Activated CD8-positive, alpha-beta memory T cell treated with anti-CD3 and anti-CD28 coated beads, Interleukin-2, amount 50 U/mL, for 1 hour (primary cell): Measurements from ENCODE around the gene SLC34A3.
A peak's percentile ranks its signal among the peaks of the same experiment; 100 is the strongest.
"Not testable (repeated sequence)": the region's sequence is repeated elsewhere in the genome, so short reads cannot be mapped to it uniquely, and the experiment has no call there.

Source experiments
- DNase-seq: peaks from one replicate; pipeline ENCODE4 v3.0.0-alpha.2; 2020; ENCODE audit errors: extremely low read depth

SLC34A3 gene

GRCh38 chr9:137228968-137229896, 1.5 kb upstream of the SLC34A3 start:
- no peak for DNase-seq

DNA sequence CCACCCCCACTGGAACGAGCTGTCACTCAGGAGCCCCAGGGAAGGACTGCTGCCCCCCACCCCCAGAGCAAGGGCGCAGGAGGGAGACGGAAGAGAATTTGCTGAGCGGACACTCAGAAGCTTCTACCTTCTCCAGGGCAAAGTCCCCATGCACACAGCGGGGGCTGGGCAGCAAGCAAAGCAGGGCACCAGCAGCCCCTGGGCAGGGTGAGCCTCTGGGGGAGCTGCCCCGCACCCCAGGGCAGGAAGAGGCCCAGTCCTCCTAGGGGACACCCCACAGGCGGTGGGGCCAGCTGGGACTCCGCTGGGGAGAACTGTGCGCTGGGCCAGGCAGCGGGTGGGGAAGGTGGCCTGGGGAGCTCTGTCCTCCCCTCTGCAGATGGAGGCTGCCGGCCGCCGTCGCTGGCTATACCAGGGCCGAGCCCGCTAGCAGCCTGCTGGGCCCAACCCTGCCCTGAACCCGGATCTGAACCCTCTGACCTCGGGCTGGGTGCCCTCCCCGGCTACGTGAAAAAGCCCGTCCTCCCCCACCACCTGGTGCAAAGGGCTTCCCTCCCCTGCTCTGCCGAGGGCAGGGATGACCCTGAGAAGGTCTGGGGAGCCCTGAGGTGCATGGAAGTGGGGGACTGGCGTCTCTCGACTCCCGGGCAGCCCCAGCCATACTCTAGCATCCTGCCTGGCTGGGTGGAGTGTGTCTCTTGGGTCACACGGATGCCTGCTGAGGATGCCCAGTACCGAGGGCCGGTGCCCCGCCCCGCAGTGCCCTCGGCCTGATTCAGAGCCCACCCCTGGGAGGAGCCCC, 597 bp upstream of the SLC34A3 start:
- no peak for DNase-seq

DNA sequence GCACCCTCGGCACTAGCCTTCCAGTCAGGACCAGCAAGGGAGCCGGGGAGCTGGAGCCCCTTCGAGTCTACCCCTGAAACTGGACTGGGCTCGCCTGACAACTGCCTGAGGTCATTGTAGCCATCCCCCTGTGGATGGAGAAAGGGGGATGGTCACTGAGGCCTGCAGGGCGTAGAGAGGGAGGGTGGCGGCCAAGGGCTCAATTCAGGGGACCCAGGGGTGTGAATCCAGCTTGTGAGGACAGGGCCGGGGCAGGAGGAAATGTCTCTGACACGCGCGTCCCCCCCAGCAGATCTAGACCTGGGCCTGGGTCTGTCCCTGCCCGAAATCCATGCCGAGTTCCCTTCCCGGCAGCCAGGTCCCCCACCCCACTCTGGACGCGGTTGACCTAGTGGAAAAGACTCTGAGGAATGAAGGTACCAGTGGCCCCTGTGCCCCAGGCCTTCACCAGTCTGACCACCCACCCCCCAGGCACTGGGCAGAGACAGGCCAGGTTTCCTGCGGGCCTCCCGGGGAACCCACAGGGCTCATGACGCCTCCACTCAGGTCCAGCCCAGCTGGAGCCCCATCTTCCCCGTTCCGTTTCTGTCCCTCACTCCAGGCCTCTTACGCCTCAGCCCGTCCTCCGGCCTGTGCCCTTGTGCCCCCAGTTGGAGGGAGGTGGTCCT, 805 bp downstream of the SLC34A3 start:
- DNase-seq, result no peak

DNA sequence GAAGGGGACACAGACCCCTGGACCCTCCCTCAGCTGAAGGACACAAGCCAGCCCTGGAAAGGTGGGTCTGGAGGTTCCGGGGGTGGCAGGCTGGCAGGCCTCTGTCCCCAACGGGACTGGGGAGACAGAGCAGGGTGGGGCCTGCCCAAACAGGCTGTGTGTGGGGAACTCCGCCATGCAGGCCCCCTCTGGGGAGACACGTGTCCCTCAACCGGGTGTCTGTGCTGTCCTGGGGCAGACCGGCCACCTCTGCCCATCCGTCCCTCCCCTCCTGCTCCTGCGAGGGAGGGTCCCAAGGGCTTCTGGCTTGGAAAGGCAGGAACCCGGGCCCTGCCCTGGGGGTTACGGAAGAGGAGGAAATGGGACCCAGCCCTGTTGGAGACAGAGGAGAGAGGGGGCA, 1.4 kb downstream of the SLC34A3 start:
- no peak for DNase-seq

DNA sequence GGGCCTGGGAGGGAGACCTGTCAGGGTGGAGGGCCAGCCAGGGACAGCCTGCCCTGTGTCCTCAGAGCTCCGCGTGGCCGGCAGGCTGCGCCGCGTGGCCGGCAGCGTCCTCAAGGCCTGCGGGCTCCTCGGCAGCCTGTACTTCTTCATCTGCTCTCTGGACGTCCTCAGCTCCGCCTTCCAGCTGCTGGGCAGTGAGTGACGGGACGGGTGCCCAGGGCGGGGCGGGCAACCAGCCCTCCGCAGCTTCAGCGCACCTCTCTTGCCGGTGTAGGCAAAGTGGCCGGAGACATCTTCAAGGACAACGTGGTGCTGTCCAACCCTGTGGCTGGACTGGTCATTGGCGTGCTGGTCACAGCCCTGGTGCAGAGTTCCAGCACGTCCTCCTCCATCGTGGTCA, 1.8 kb downstream of the SLC34A3 start:
- no peak for DNase-seq

- no peak for DNase-seq
Measured at GRCh38 chr9:137233143-137233980, 2.7 kb downstream of the SLC34A3 start.

DNA sequence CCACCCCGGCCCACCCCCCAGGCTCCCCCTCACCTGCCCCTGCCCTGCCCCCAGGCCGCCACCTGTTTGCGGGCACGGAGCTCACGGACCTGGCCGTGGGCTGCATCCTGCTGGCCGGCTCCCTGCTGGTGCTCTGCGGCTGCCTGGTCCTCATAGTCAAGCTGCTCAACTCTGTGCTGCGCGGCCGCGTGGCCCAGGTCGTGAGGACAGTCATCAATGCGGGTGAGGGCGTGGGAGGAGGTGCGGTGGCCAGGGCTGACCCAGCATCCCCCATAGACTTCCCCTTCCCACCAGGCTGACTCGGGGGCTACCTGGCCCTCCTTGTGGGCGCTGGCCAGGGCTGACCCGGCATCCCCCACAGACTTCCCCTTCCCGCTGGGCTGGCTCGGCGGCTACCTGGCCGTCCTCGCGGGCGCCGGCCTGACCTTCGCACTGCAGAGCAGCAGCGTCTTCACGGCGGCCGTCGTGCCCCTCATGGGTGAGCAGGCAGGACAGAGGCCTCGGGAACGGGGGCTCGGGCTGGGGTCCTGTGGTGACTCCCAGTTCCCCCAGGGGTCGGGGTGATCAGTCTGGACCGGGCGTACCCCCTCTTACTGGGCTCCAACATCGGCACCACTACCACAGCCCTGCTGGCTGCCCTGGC, 3.5 kb downstream of the SLC34A3 start:
- no peak for DNase-seq

- DNase-seq, result no peak
Measured at GRCh38 chr9:137234758-137235423, 4.2 kb downstream of the SLC34A3 start.

DNA sequence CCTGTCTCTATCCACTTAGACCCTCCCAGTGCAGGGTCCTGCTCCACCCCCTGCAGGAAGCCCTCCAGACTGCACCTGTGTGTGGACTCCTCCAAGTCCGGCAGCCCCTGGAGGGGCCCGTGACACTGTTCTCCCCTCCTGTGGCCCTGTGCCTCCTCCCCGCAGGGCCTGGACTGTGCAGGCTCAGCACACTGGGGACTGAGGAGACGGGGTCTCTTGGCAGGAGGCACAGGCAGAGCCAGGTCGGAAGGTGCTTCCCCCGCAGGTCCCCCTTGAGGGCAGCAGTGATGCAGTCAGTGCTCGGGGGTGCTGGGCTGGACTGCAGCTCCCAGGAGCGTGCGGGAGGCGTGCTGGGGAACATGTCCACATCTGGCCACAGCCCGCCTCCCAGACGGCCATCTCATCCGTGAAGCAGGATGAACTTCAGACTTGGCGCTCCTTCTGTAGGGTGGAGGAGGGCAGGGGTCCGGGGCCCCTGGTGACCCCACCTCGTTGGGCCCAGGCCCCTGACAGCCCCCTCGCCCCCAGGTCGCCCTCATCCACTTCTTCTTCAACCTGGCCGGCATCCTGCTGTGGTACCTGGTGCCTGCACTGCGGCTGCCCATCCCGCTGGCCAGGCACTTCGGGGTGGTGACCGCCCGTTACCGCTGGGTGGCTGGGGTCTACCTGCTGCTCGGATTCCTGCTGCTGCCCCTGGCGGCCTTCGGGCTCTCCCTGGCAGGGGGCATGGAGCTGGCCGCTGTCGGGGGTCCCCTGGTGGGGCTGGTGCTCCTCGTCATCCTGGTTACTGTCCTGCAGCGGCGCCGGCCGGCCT, 4.9 kb downstream of the SLC34A3 start:
- no peak for DNase-seq

GRCh38 chr9:137236238-137236935, 5.7 kb downstream of the SLC34A3 start:
- DNase-seq, result peak; percentile 72

DNA sequence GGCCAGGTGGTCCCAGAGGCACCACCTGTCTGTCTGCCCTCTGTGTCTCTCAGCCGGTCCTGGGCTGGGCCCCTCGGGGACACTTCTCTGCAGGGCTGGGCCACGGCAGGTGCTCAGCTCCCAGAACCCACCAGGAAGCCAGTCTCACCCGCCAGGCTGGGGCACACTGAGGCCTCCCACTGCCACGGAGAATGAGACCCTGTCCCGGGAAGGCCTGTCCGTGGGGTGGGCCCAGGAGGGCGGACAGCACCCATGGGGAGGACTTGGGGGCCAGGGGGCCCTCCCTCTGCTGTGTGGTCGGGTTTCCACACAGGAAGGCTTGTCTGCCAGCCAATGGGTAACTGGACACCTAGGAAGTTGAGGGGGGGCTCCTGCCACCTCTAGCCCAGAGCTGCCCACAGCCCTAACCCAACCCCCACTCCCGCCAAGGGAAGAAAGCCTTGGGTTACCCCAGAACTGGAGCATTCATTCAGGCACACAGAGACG, 6.3 kb downstream of the SLC34A3 start:
- DNase-seq, result no peak

GRCh38 chr9:137237759-137238726, 7.3 kb downstream of the SLC34A3 start:
- DNase-seq, result no peak

DNA sequence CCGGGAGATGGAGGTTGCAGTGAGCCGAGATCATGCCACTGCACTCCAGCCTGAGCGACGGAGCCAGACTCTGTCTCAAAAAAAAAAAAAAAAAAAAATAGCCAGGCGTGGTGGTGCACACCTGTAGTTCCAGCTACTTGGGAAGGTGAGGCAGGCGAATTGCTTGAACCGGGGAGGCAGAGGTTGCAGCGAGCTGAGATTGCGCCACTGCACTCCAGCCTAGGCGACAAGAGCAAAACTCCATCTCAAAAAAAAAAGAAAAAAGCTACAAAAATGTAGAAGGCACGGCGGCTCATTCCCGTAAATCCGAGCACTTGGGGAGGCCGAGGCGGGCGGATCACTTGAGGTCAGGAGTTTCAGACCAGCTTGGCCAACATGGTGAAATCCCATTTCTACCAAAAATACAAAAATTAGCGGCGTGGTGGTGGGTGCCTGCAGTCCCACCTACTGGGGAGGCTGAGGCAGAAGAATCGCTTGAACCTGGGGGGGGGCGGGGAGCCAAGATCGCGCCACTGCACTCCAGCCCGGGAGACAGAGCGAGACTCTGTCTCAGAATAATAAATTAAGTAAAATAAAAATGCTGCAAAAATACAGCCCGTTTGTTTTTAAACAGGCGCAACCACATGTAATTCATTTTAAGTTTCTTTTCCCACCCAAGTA, 9.0 kb downstream of the SLC34A3 start:
- not testable (repeated sequence) for DNase-seq

- DNase-seq, result peak; percentile 18
Measured at GRCh38 chr9:137240318-137240840, 9.7 kb downstream of the SLC34A3 start.

DNA sequence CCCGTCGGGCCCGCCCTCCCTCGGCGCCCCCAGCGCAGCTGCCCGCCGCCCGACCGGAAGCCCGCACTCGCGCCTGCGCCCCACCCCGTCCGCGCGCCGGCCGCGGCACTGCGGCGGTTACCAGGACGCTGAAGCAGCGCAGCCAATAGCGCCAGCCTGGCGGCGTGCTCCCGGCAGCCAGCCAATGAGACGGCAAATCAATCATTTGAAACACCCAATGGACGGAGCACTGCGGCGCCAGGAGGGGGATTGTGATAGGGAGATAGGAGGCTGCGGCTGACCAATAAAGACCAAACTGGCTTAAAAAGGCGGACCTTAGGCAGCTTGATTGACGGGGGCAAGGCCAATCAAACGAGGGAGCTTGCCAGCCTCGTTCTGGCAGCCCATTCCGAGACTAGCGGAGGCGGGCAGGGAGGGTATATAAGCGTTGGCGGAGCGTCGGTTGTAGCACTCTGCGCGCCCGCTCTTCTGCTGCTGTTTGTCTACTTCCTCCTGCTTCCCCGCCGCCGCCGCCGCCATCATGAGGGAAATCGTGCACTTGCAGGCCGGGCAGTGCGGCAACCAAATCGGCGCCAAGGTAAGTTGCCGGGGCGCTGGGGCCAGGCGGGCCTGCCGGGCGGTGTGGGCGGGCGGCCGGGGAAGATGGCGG, 10.3 kb downstream of the SLC34A3 start, which contains the start of gene TUBB4B:
Gene TUBB4B (plus strand): TSS at position 447 of the 649 bp plus-strand sequence. CDS start 74 bp downstream, at position 521.
- DNase-seq, result peak; percentile 98
